ENCODE data around the gene VIPR2.

VIPR2 gene

GRCh38 chr7:159019111-159019510 is 125.6 kb downstream of the VIPR2 start:
- Histone ChIP-seq H3K27me3 (ENCODE audit: control insufficient read depth in 2 of 2, insufficient read depth in 2 of 2, low read length in 2 of 2) (no peaks in the 10 kb centered on the region), H3K4me1 (ENCODE audit: control insufficient read depth in 2 of 2, insufficient read depth in 2 of 2, low read length in 2 of 2) (peaks cover 4 to 6% of the 10 kb centered on the region in 2 donors), H3K36me3 (ENCODE audit: control insufficient read depth in 2 of 2, insufficient read depth in 2 of 2, low read length in 2 of 2) (no peaks in the 10 kb centered on the region), H3K27ac (ENCODE audit: low read depth in 2 of 2, low read length in 2 of 2) (no peak overlapping the region), H3K4me3 (ENCODE audit: low read length in 2 of 2) (no peak overlapping the region), H3K9me3 (ENCODE audit: control insufficient read depth in 2 of 2, low read length in 2 of 2) (peaks cover 0 to 2% of the 10 kb centered on the region in 2 donors), H3K9ac (ENCODE audit: low read depth in 1 of 2, low read length in 2 of 2) (no peak overlapping the region)

DNA sequence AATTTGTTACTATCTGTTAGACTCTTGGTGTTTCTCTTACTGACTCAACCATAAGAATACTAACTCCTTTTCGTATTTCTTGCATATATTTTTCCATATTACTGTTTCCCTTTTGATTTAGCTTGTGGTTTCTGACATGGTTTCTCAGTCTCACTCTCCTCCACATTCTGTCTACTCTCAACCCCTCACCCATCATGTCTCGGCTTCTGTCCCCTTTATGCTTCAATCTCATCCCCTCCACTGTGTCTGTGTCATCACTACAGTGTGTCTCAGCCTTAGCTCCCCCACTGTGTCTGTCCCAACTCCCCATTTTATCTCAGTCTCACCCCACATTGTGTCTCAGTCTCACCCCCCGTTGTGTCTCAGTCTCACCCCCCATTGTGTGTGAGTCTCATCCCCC is 126.9 kb downstream of the VIPR2 start:
- Histone ChIP-seq H3K9ac (ENCODE audit: low read depth in 1 of 2, low read length in 2 of 2) (no peak overlapping the region), H3K27ac (ENCODE audit: low read depth in 2 of 2, low read length in 2 of 2) (no peak overlapping the region), H3K4me3 (ENCODE audit: low read length in 2 of 2) (no peak overlapping the region), H3K4me1 (ENCODE audit: control insufficient read depth in 2 of 2, insufficient read depth in 2 of 2, low read length in 2 of 2) (peaks cover 4 to 12% of the 10 kb centered on the region in 2 donors), H3K27me3 (ENCODE audit: control insufficient read depth in 2 of 2, insufficient read depth in 2 of 2, low read length in 2 of 2) (no peaks in the 10 kb centered on the region), H3K9me3 (ENCODE audit: control insufficient read depth in 2 of 2, low read length in 2 of 2) (peaks cover 0 to 2% of the 10 kb centered on the region in 2 donors), H3K36me3 (ENCODE audit: control insufficient read depth in 2 of 2, insufficient read depth in 2 of 2, low read length in 2 of 2) (no peaks in the 10 kb centered on the region)

DNA sequence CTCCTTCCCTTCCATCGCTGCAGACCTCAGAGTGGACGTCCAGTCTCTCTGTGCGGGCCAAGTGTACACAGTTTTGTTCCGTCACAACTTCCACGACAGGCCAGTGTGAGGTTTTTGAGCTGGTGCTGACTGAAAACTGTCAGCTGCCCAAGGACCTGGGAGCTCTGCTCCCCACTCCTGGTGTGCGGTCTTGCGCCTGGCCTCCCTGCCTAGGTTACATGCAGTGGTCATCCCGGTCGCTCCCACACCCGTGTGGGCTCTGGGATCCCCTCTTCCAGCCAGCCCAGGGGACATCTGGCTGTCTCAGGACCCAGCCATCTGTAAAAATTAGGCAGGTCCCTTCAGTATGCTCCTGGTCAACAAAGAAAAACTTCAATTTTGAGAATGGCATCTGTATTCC is 127.5 kb downstream of the VIPR2 start:
- H3K9ac ChIP-seq (ENCODE audit: low read depth in 1 of 2, low read length in 2 of 2), result no peak overlapping the region
- no peaks in the 10 kb centered on the region for H3K36me3 ChIP-seq (ENCODE audit: control insufficient read depth in 2 of 2, insufficient read depth in 2 of 2, low read length in 2 of 2)
- H3K4me3 ChIP-seq (ENCODE audit: low read length in 2 of 2), result no peak overlapping the region
- peaks cover 0 to 2% of the 10 kb centered on the region in 2 donors for H3K9me3 ChIP-seq (ENCODE audit: control insufficient read depth in 2 of 2, low read length in 2 of 2)
- H3K4me1 ChIP-seq (ENCODE audit: control insufficient read depth in 2 of 2, insufficient read depth in 2 of 2, low read length in 2 of 2), result peaks cover 4 to 12% of the 10 kb centered on the region in 2 donors
- H3K27me3 ChIP-seq (ENCODE audit: control insufficient read depth in 2 of 2, insufficient read depth in 2 of 2, low read length in 2 of 2), result no peaks in the 10 kb centered on the region
- no peak overlapping the region for H3K27ac ChIP-seq (ENCODE audit: low read depth in 2 of 2, low read length in 2 of 2)

- Histone ChIP-seq H3K9me3 (ENCODE audit: control insufficient read depth in 2 of 2, low read length in 2 of 2) (peaks cover 0 to 2% of the 10 kb centered on the region in 2 donors), H3K4me3 (ENCODE audit: low read length in 2 of 2) (no peak overlapping the region), H3K27me3 (ENCODE audit: control insufficient read depth in 2 of 2, insufficient read depth in 2 of 2, low read length in 2 of 2) (no peaks in the 10 kb centered on the region), H3K36me3 (ENCODE audit: control insufficient read depth in 2 of 2, insufficient read depth in 2 of 2, low read length in 2 of 2) (no peaks in the 10 kb centered on the region), H3K27ac (ENCODE audit: low read depth in 2 of 2, low read length in 2 of 2) (no peak overlapping the region), H3K9ac (ENCODE audit: low read depth in 1 of 2, low read length in 2 of 2) (no peak overlapping the region), H3K4me1 (ENCODE audit: control insufficient read depth in 2 of 2, insufficient read depth in 2 of 2, low read length in 2 of 2) (peaks cover 4 to 12% of the 10 kb centered on the region in 2 donors)
Measured at GRCh38 chr7:159016591-159016990, 128.1 kb downstream of the VIPR2 start.

DNA sequence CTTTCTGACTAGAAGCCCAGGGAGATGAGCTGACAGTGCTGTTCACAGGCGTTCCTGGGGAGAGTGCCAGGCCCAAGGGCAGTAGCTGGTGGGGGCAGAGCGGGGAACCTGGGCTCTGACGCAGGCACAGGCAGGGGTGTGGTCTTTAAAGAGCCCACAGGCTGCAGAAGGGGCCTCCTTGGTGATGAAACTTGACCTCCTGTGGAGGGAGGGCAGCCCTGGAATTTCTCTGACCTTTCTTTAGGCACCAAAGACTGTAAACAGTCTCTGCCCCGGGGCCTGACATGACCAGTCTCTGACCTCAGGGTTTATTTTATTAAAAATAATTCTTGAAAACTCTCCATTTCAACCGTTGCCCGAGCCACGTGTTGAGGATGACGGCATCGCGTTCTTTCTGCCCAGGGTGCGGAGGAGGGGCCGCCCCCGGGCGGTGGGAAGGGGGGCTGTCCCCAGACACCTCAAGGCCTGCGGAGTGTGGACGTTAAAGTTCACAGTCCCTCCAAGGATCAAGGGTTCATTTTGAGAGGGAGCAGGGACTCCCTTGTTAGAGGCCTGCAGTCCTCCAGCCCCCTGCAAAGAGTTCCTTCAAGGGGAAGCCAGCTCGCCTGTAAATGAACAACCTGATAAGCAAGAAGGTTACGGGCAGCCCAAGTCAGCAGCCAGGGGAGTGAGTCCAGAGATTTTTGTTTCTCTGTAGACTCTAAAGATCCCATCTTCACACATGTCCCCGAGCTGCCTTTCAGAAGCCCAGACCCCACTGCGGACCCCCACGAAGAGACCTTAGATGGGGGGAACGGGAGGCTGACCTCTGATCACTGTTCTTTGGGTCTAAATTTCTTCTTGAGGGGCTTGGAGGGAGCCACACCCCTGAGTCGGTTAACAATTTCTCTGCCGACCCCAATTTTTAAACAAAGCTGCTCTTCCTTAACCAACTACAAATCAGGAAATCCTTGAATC is 128.9 kb downstream of the VIPR2 start:
- H3K4me1 ChIP-seq (ENCODE audit: control insufficient read depth in 2 of 2, insufficient read depth in 2 of 2, low read length in 2 of 2), result peaks cover 4 to 12% of the 10 kb centered on the region in 2 donors
- H3K9me3 ChIP-seq (ENCODE audit: control insufficient read depth in 2 of 2, low read length in 2 of 2), result peaks cover 0 to under 1% of the 10 kb centered on the region in 2 donors
- H3K27me3 ChIP-seq (ENCODE audit: control insufficient read depth in 2 of 2, insufficient read depth in 2 of 2, low read length in 2 of 2), result no peaks in the 10 kb centered on the region
- no peaks in the 10 kb centered on the region for H3K36me3 ChIP-seq (ENCODE audit: control insufficient read depth in 2 of 2, insufficient read depth in 2 of 2, low read length in 2 of 2)
- H3K27ac ChIP-seq (ENCODE audit: low read depth in 2 of 2, low read length in 2 of 2), result no peak overlapping the region
- H3K4me3 ChIP-seq (ENCODE audit: low read length in 2 of 2), result no peak overlapping the region
- no peak overlapping the region for H3K9ac ChIP-seq (ENCODE audit: low read depth in 1 of 2, low read length in 2 of 2)

GRCh38 chr7:159015081-159015453 is 129.6 kb downstream of the VIPR2 start:
- Histone ChIP-seq H3K36me3 (ENCODE audit: control insufficient read depth in 2 of 2, insufficient read depth in 2 of 2, low read length in 2 of 2) (no peaks in the 10 kb centered on the region), H3K4me3 (ENCODE audit: low read length in 2 of 2) (no peak overlapping the region), H3K9me3 (ENCODE audit: control insufficient read depth in 2 of 2, low read length in 2 of 2) (no peaks in the 10 kb centered on the region), H3K9ac (ENCODE audit: low read depth in 1 of 2, low read length in 2 of 2) (no peak overlapping the region), H3K4me1 (ENCODE audit: control insufficient read depth in 2 of 2, insufficient read depth in 2 of 2, low read length in 2 of 2) (peaks cover 4 to 12% of the 10 kb centered on the region in 2 donors), H3K27ac (ENCODE audit: low read depth in 2 of 2, low read length in 2 of 2) (peak overlapping the region in 1 of 2 donors; percentile 5), H3K27me3 (ENCODE audit: control insufficient read depth in 2 of 2, insufficient read depth in 2 of 2, low read length in 2 of 2) (no peaks in the 10 kb centered on the region)

GRCh38 chr7:159014297-159015062 is 130.2 kb downstream of the VIPR2 start:
- peak overlapping the region in 1 of 2 donors; percentile 5 for H3K27ac ChIP-seq (ENCODE audit: low read depth in 2 of 2, low read length in 2 of 2)
- H3K9me3 ChIP-seq (ENCODE audit: control insufficient read depth in 2 of 2, low read length in 2 of 2), result no peaks in the 10 kb centered on the region
- no peak overlapping the region for H3K4me3 ChIP-seq (ENCODE audit: low read length in 2 of 2)
- no peaks in the 10 kb centered on the region for H3K27me3 ChIP-seq (ENCODE audit: control insufficient read depth in 2 of 2, insufficient read depth in 2 of 2, low read length in 2 of 2)
- H3K36me3 ChIP-seq (ENCODE audit: control insufficient read depth in 2 of 2, insufficient read depth in 2 of 2, low read length in 2 of 2), result no peaks in the 10 kb centered on the region
- H3K9ac ChIP-seq (ENCODE audit: low read depth in 1 of 2, low read length in 2 of 2), result no peak overlapping the region
- H3K4me1 ChIP-seq (ENCODE audit: control insufficient read depth in 2 of 2, insufficient read depth in 2 of 2, low read length in 2 of 2), result peaks cover 4 to 12% of the 10 kb centered on the region in 2 donors

DNA sequence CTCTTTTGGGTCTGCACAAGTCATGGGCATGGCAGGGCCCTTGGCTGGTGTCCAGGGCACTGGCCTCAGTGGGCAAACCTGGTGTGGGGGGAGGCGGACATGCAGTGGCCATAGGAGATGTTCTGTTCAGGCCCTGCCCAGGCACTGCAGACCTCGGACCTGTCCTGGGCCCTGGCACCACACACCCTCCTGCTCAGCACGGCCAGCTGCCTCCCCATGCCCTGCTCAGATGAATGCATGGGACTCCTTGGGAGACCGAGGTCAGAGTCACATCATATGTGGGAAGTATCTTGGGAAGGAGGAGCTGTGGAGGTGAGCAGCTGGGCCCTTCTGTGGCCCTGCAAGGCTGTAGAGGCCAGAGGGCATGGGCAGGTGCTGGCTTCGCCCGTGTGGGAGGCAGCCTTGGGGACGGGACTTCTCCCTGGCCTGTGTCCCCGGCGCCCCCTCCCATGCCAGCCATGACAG is 130.8 kb downstream of the VIPR2 start:
- no peaks in the 10 kb centered on the region for H3K36me3 ChIP-seq (ENCODE audit: control insufficient read depth in 2 of 2, insufficient read depth in 2 of 2, low read length in 2 of 2)
- H3K9me3 ChIP-seq (ENCODE audit: control insufficient read depth in 2 of 2, low read length in 2 of 2), result no peaks in the 10 kb centered on the region
- H3K4me1 ChIP-seq (ENCODE audit: control insufficient read depth in 2 of 2, insufficient read depth in 2 of 2, low read length in 2 of 2), result peaks cover 4 to 12% of the 10 kb centered on the region in 2 donors
- no peak overlapping the region for H3K27ac ChIP-seq (ENCODE audit: low read depth in 2 of 2, low read length in 2 of 2)
- no peak overlapping the region for H3K9ac ChIP-seq (ENCODE audit: low read depth in 1 of 2, low read length in 2 of 2)
- no peaks in the 10 kb centered on the region for H3K27me3 ChIP-seq (ENCODE audit: control insufficient read depth in 2 of 2, insufficient read depth in 2 of 2, low read length in 2 of 2)
- no peak overlapping the region for H3K4me3 ChIP-seq (ENCODE audit: low read length in 2 of 2)

GRCh38 chr7:159013181-159013690 is 131.4 kb downstream of the VIPR2 start:
- H3K9ac ChIP-seq (ENCODE audit: low read depth in 1 of 2, low read length in 2 of 2), result no peak overlapping the region
- no peaks in the 10 kb centered on the region for H3K27me3 ChIP-seq (ENCODE audit: control insufficient read depth in 2 of 2, insufficient read depth in 2 of 2, low read length in 2 of 2)
- H3K4me3 ChIP-seq (ENCODE audit: low read length in 2 of 2), result no peak overlapping the region
- H3K36me3 ChIP-seq (ENCODE audit: control insufficient read depth in 2 of 2, insufficient read depth in 2 of 2, low read length in 2 of 2), result no peaks in the 10 kb centered on the region
- H3K4me1 ChIP-seq (ENCODE audit: control insufficient read depth in 2 of 2, insufficient read depth in 2 of 2, low read length in 2 of 2), result peaks cover 4 to 12% of the 10 kb centered on the region in 2 donors
- no peak overlapping the region for H3K27ac ChIP-seq (ENCODE audit: low read depth in 2 of 2, low read length in 2 of 2)
- no peaks in the 10 kb centered on the region for H3K9me3 ChIP-seq (ENCODE audit: control insufficient read depth in 2 of 2, low read length in 2 of 2)
